Measurements from ENCODE around the gene GPD2.

The GPD2 gene

DNA sequence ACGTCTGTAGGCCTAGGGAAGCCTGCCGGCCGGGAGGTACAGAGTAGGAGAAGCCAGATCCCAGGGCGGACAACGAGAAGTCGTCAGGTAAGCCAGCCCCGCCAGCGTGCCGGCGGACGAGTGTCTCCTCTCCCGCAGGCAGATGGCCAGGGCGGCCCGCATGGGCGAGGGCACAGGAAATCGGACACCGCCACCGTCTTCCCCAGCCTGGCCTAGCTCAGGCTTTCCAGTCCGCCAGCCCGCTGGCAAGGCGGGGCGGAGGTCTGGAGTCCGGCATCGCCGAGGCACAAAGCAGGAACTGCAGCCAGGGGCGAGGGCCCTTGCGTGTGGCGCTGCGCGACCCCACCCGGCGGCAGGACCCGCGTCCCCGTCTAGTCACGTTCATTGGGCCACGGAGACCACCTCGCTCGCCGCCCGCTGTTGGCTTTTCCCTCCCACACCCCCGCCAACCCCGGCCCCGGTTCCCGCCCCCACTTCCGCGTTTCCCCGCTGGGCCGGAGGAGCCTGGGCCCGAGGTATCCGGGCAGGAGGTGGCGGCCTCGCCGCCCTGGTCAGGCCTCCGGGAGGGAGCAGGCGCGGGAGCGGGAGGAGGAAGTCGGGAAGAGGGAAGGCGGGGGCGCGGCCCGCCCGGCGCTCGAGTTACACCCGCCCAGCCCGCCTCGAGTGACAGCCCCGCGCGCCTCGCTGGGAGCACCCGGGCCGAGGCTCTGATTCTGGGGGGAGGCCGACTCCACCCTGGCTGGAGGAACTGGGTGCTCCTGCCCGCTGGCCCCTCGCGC lies at the start of gene GPD2:
TSS of gene GPD2 (plus strand) at position 662 of the 779 bp plus-strand sequence. CDS start 39,727 bp downstream, outside the sequence.
- Histone ChIP-seq H3K36me3 (ENCODE audit: control insufficient read depth, insufficient read depth, low read length) (no peaks in the 10 kb centered on the region), H3K9ac (ENCODE audit: low read length) (peak within 1 kb of the TSS; percentile 98), H3K4me1 (ENCODE audit: control insufficient read depth, insufficient read depth, low read length) (peaks cover 30% of the 10 kb centered on the region), H3K27me3 (ENCODE audit: control insufficient read depth, insufficient read depth, low read length) (no peaks in the 10 kb centered on the region), H3K4me3 (ENCODE audit: low read length) (peak within 1 kb of the TSS; percentile 37), H3K9me3 (ENCODE audit: control insufficient read depth, low read length) (no peaks in the 10 kb centered on the region)

DNA sequence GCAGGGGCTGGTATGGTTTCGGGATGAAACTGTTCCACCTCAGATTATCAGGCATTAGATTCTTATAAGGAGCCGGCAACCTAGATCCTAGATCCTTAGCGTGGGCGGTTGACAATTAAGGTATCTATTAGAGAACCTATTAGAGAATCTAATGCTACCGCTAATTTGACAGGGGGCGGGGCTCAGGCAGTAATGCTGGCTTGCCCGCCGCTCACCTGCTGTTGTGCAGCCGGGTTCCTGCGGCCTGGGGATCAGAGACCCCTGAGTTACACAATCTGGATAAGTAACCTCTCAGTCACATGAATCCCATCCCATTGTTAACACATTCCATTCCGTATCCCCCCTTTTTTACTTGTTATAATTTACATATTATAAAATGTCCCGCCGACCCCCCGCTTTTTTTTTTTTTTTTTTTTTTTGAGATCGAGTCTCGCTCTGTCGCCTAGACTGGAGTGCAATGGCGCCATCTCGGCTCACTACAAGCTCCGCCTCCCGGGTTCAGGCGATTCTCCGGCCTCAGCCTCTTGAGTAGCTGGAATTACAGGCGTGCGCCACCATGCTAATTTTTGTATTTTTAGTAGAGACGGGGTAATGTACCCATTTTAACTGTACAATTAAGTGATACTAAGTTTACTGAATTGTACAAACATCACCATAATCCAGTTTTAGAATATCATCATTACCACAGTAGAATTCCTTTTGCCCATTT lies 42.0 kb upstream of the GPD2 start:
- Histone ChIP-seq H3K4me3 (ENCODE audit: low read length) (no peak overlapping the region), H3K4me1 (ENCODE audit: control insufficient read depth, insufficient read depth, low read length) (no peaks in the 10 kb centered on the region), H3K27me3 (ENCODE audit: control insufficient read depth, insufficient read depth, low read length) (no peaks in the 10 kb centered on the region), H3K36me3 (ENCODE audit: control insufficient read depth, insufficient read depth, low read length) (no peaks in the 10 kb centered on the region), H3K9ac (ENCODE audit: low read length) (no peak overlapping the region), H3K9me3 (ENCODE audit: control insufficient read depth, low read length) (no peaks in the 10 kb centered on the region)

DNA sequence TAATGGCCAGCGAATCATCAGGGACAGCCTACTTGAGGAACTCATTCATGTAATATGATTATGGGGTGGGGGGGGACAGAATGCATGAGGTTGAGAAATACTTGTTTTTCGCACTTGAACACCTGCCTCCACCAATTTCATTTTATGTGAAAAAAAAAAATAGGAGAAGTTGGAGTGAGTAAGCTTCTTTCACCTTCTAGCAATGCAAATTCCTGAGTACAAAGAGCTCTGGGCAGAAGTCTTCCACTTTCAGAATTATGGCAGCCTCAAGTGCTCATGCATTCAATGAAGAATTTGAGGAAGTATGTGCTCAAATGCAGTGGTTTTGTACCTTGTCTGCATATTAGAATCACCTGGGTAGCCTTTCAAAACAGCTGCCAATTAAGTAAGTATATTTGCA lies 40.1 kb upstream of the GPD2 start:
- Histone ChIP-seq H3K36me3 (ENCODE audit: control insufficient read depth, insufficient read depth, low read length) (no peaks in the 10 kb centered on the region), H3K27me3 (ENCODE audit: control insufficient read depth, insufficient read depth, low read length) (no peaks in the 10 kb centered on the region), H3K9me3 (ENCODE audit: control insufficient read depth, low read length) (no peaks in the 10 kb centered on the region), H3K4me1 (ENCODE audit: control insufficient read depth, insufficient read depth, low read length) (peaks cover 5% of the 10 kb centered on the region), H3K4me3 (ENCODE audit: low read length) (no peak overlapping the region), H3K9ac (ENCODE audit: low read length) (no peak overlapping the region)

DNA sequence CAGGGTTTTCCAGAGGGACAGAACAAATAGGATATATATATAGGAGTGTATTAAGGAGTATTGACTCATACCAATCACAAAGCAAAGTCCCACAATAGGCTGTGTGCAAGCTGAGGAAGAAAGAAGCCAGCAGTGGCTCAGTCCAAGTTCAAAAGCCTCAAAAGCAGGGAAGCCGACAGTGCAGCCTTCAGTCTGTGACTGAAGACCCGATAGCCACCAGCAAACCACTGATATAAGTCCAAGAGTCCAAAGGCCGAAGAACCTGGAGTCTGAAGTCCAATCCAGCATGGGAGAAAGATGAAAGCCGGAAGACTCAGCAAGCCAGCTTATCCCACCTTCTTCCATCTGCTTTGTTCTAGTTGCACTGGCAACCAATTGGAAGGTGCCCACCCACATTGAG lies 39.0 kb upstream of the GPD2 start:
- no peaks in the 10 kb centered on the region for H3K36me3 ChIP-seq (ENCODE audit: control insufficient read depth, insufficient read depth, low read length)
- no peaks in the 10 kb centered on the region for H3K9me3 ChIP-seq (ENCODE audit: control insufficient read depth, low read length)
- no peaks in the 10 kb centered on the region for H3K27me3 ChIP-seq (ENCODE audit: control insufficient read depth, insufficient read depth, low read length)
- peaks cover 5% of the 10 kb centered on the region for H3K4me1 ChIP-seq (ENCODE audit: control insufficient read depth, insufficient read depth, low read length)
- no peak overlapping the region for H3K4me3 ChIP-seq (ENCODE audit: low read length)
- H3K9ac ChIP-seq (ENCODE audit: low read length), result no peak overlapping the region

DNA sequence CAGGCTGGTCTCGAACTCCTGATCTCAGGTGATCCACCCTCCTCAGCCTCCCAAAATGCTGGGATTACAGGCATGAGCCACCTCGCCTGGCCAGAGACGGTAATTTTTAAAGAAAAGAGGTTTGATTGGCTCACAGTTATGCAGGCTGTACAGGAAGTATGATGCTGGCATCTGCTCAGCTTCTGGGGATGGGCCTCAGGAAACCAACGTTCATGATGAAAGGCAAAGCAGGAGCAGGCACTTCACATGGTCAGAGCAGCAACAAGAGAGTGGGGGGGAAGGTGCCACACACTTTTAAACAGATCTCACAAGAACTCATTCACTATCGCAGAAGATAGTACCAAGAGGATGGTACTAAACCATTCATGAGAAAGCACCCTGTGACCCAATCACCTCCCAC lies 38.0 kb upstream of the GPD2 start:
- H3K27me3 ChIP-seq (ENCODE audit: control insufficient read depth, insufficient read depth, low read length), result no peaks in the 10 kb centered on the region
- peaks cover 5% of the 10 kb centered on the region for H3K4me1 ChIP-seq (ENCODE audit: control insufficient read depth, insufficient read depth, low read length)
- no peak overlapping the region for H3K9ac ChIP-seq (ENCODE audit: low read length)
- no peaks in the 10 kb centered on the region for H3K9me3 ChIP-seq (ENCODE audit: control insufficient read depth, low read length)
- H3K4me3 ChIP-seq (ENCODE audit: low read length), result no peak overlapping the region
- no peaks in the 10 kb centered on the region for H3K36me3 ChIP-seq (ENCODE audit: control insufficient read depth, insufficient read depth, low read length)

DNA sequence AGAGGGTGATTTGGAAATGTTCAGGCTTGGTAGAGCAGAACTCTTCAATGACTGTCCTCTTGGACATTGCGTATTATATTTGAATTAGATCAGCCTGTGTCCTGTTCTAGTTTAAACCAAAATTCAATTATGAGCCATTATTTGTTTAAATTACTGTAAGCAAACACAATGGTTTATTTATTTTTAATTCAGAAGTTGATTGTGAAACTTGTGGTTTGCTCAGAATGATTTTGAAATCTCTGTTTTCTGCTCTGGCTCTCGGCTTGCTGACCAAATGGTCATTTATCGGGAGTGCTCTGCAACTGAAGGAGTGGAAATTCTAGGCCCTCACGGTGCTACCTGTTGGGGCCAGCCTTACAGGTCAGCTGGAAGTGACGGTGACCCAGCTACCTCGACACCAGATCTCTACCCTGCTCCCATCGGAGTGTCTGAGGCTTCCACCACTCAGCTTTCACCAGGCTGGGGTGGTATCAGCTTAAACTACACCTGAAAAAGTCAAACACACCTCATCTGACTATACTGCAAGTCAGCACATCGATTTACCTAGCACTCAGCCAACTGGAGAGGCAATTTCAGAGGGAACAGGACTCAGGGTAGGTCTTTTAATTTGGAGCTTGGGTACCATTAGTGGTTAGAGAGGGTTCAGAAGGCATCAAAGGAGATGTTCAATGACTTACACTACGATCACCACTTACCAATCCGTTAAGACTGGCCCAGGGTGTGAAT lies 36.8 kb upstream of the GPD2 start:
- H3K27me3 ChIP-seq (ENCODE audit: control insufficient read depth, insufficient read depth, low read length), result no peaks in the 10 kb centered on the region
- H3K9me3 ChIP-seq (ENCODE audit: control insufficient read depth, low read length), result no peaks in the 10 kb centered on the region
- H3K4me3 ChIP-seq (ENCODE audit: low read length), result peak overlapping the region; percentile 95
- peaks cover 5% of the 10 kb centered on the region for H3K4me1 ChIP-seq (ENCODE audit: control insufficient read depth, insufficient read depth, low read length)
- peak overlapping the region; percentile 88 for H3K9ac ChIP-seq (ENCODE audit: low read length)
- H3K36me3 ChIP-seq (ENCODE audit: control insufficient read depth, insufficient read depth, low read length), result no peaks in the 10 kb centered on the region

DNA sequence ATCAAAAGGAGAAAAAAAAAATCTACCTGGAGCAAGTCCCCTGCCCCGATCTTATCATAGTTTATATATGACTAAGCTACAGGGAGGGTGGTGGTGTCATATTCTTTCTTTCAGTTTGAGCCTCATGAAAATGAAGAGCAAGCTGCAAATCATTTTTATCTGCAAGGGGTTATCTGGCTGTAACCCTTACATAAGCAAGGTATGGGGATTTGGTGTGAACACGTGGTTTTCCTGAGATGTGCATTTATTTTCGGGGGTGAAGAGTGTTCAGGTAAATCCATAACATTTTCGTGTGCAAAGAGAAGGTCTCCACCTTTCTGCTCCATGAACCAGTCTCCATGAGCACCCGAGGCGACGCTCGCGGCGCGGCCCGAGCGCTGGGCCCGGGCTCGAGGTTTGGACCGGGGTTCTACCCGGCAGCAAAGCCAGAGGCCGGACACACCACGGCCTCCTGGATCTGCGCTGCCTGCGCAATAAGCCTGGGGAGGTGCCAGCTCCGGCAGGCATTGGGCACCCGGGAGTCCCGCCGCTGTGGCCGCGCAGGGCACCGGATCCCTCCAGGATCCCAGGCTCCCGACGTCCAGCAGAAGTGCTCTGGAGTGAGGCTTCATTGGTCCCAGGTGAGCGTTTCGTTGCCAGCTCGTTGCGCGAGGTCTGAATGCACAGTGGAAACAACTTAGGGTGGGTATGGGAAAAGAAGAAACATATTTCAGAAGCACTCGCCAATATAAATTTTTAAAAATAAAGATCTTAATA lies 36.1 kb upstream of the GPD2 start:
- Histone ChIP-seq H3K9ac (ENCODE audit: low read length) (peak overlapping the region; percentile 88), H3K4me3 (ENCODE audit: low read length) (peak overlapping the region; percentile 95), H3K36me3 (ENCODE audit: control insufficient read depth, insufficient read depth, low read length) (no peaks in the 10 kb centered on the region), H3K9me3 (ENCODE audit: control insufficient read depth, low read length) (no peaks in the 10 kb centered on the region), H3K4me1 (ENCODE audit: control insufficient read depth, insufficient read depth, low read length) (peaks cover 5% of the 10 kb centered on the region), H3K27me3 (ENCODE audit: control insufficient read depth, insufficient read depth, low read length) (no peaks in the 10 kb centered on the region)

DNA sequence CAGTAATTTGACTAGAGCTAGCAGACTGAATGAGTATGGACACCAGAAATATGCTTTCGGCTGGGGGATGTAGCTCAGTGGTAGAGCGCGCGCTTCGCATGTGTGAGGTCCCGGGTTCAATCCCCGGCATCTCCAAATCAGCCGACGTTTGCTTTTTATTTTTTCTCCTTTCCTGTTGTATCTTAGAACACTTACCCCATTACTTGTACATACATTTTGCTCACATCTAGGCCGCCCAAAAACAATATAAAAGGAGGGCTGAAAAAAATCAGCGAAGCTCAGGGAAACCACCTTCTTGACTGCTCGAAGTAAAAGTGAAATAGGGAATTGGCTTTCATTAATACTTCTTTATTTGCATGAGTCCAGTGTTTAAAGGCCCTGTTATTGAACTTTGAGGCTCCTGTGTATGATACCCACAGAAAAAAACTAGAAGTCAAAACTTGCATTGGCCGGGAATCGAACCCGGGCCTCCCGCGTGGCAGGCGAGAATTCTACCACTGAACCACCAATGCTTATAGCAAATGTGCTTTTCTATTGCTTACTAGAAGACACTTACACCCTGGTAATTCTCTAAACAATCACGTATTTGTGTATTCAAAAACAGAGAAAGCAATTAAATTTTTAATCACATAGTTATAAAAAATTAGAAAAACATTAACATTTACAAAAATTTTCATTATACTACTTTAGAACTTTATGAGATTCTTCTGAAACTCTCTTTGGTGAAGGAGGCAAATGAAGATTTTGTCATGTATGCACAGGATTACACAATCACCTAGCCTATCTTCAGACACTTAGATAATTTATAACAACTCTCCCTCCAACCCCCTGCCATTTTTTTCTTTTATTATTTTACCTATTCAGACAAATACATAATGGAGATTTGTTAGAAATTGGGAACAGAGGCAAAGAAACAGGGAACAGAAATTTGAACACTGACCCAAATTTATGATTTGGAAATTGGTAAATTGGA lies 35.2 kb upstream of the GPD2 start:
- Histone ChIP-seq H3K9ac (ENCODE audit: low read length) (peak overlapping the region; percentile 88), H3K4me3 (ENCODE audit: low read length) (peak overlapping the region; percentile 95), H3K9me3 (ENCODE audit: control insufficient read depth, low read length) (no peaks in the 10 kb centered on the region), H3K36me3 (ENCODE audit: control insufficient read depth, insufficient read depth, low read length) (no peaks in the 10 kb centered on the region), H3K4me1 (ENCODE audit: control insufficient read depth, insufficient read depth, low read length) (peaks cover 5% of the 10 kb centered on the region), H3K27me3 (ENCODE audit: control insufficient read depth, insufficient read depth, low read length) (no peaks in the 10 kb centered on the region)

DNA sequence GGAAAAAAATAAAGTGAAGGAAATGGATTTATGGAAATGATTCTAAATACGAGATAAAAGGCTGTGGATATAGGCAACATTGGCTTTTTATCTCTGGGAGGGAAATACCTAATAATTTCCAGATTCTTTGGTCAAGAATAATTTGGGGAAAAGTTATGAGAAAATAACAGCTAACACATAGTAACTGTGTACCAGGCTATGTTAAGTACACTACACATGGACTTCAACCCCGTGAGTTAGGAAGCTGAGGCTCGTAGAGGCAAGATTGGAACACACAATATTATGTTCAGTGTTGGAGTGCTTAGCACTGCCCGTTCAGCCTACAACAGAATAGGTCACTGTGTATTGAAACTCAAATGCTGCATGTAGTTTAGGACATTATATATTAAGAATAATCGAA lies 34.3 kb upstream of the GPD2 start:
- H3K4me3 ChIP-seq (ENCODE audit: low read length), result no peak overlapping the region
- no peak overlapping the region for H3K9ac ChIP-seq (ENCODE audit: low read length)

DNA sequence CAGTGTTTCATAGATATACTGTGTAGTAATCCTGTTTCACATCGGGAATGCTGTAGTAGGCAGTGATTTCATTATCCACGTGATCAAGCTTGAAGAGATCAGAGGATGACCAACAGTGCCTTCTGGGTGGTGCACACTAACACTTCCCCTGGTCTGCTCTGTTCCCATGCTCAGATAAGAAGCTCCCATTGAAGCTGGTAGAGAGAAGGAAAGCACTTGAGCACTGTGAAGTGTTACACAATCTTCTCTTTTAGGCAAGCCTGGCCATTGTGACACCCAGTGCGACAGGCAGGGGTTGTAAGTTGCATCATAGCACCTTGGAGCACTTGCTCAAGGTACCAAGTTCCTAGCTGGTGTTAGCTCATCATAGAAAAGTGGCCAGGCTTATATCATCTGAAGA lies 30.6 kb upstream of the GPD2 start:
- Histone ChIP-seq H3K4me1 (ENCODE audit: control insufficient read depth, insufficient read depth, low read length) (no peaks in the 10 kb centered on the region), H3K9ac (ENCODE audit: low read length) (no peak overlapping the region), H3K4me3 (ENCODE audit: low read length) (no peak overlapping the region), H3K9me3 (ENCODE audit: control insufficient read depth, low read length) (no peaks in the 10 kb centered on the region), H3K27me3 (ENCODE audit: control insufficient read depth, insufficient read depth, low read length) (no peaks in the 10 kb centered on the region), H3K36me3 (ENCODE audit: control insufficient read depth, insufficient read depth, low read length) (no peaks in the 10 kb centered on the region)

More for the DNA sequence above, 34.3 kb upstream of the GPD2 start:
- Histone ChIP-seq H3K36me3 (ENCODE audit: control insufficient read depth, insufficient read depth, low read length) (no peaks in the 10 kb centered on the region), H3K27me3 (ENCODE audit: control insufficient read depth, insufficient read depth, low read length) (no peaks in the 10 kb centered on the region), H3K4me1 (ENCODE audit: control insufficient read depth, insufficient read depth, low read length) (peaks cover 5% of the 10 kb centered on the region), H3K9me3 (ENCODE audit: control insufficient read depth, low read length) (no peaks in the 10 kb centered on the region)

DNA sequence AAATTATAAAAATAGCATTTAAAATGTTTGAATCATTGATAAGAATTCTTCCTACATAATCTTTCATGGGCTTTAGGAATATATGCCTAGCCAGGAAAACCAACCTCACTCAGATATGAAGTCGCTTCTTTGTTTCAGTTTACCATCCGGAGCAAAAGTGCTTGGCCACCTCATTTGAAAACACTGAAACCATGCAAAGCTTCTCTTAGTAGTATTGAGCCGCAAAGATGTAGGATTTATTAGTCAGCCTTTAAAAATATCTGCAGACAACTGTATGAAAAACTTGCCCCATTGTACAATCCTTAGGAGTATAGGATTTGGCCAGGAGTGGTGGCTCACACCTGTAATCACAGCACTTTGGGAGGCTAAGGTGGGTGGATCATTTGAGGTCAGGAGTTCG lies 24.3 kb upstream of the GPD2 start:
- Histone ChIP-seq H3K9me3 (ENCODE audit: control insufficient read depth, low read length) (no peaks in the 10 kb centered on the region), H3K4me1 (ENCODE audit: control insufficient read depth, insufficient read depth, low read length) (no peaks in the 10 kb centered on the region), H3K9ac (ENCODE audit: low read length) (no peak overlapping the region), H3K27me3 (ENCODE audit: control insufficient read depth, insufficient read depth, low read length) (no peaks in the 10 kb centered on the region), H3K36me3 (ENCODE audit: control insufficient read depth, insufficient read depth, low read length) (no peaks in the 10 kb centered on the region), H3K4me3 (ENCODE audit: low read length) (no peak overlapping the region)
